C4-2B (cell line): ENCODE measurements around the gene RAB31.

Source experiments
- H3K27ac ChIP-seq: fragments of 450-650 bp; 2 replicates; pipeline ENCODE4 v1.5.1; 2017
- ZFX ChIP-seq: fragments of 450-650 bp; IDR thresholded peaks from 2 replicates; pipeline ENCODE4 v1.6.1; 2017
- TF ChIP-seq, protein P1 (sequence below): fragments of 450-650 bp; conservative IDR thresholded peaks from 2 replicates; pipeline ENCODE4 v1.5.1; 2017; ENCODE audit warnings: mild to moderate bottlenecking

The RAB31 gene

DNA sequence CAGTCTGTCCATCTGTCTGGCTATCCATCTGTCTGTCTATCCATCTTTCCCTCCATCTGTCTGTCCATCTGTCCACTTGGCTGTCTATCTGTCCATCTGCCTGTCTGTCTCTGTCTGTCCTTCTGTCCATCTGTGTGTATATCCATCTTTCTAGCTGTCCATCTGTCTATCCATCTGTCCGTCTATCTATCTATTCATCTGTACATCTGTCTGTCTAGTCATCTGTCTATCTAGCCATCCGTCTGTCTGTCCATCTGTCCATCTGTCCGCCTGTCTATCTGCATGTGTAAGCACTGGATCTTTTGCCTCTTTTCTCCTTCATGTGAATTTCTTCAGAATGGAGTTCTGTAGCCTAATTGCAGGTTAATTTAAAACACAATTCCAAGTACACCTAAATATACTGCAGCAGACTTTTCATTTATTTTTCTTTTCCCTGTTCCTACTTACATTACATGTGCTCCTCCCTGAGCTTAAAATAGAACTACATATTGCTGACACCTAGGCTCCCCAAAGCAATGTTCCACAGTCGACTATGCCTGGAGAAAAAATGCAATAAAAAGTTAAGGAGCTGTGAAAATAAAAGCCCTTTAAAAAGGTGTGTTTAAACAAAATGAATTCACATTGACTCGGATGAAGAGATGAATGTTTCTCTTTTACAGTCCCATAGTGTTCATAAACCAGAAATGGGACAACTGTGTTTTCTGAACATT is 140.2 kb downstream of the RAB31 start:
- no peak overlapping the region for H3K27ac ChIP-seq
- TF ChIP-seq ZFX, result no peak
- TF ChIP-seq, protein P1, sequence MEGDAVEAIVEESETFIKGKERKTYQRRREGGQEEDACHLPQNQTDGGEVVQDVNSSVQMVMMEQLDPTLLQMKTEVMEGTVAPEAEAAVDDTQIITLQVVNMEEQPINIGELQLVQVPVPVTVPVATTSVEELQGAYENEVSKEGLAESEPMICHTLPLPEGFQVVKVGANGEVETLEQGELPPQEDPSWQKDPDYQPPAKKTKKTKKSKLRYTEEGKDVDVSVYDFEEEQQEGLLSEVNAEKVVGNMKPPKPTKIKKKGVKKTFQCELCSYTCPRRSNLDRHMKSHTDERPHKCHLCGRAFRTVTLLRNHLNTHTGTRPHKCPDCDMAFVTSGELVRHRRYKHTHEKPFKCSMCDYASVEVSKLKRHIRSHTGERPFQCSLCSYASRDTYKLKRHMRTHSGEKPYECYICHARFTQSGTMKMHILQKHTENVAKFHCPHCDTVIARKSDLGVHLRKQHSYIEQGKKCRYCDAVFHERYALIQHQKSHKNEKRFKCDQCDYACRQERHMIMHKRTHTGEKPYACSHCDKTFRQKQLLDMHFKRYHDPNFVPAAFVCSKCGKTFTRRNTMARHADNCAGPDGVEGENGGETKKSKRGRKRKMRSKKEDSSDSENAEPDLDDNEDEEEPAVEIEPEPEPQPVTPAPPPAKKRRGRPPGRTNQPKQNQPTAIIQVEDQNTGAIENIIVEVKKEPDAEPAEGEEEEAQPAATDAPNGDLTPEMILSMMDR, result no peak

DNA sequence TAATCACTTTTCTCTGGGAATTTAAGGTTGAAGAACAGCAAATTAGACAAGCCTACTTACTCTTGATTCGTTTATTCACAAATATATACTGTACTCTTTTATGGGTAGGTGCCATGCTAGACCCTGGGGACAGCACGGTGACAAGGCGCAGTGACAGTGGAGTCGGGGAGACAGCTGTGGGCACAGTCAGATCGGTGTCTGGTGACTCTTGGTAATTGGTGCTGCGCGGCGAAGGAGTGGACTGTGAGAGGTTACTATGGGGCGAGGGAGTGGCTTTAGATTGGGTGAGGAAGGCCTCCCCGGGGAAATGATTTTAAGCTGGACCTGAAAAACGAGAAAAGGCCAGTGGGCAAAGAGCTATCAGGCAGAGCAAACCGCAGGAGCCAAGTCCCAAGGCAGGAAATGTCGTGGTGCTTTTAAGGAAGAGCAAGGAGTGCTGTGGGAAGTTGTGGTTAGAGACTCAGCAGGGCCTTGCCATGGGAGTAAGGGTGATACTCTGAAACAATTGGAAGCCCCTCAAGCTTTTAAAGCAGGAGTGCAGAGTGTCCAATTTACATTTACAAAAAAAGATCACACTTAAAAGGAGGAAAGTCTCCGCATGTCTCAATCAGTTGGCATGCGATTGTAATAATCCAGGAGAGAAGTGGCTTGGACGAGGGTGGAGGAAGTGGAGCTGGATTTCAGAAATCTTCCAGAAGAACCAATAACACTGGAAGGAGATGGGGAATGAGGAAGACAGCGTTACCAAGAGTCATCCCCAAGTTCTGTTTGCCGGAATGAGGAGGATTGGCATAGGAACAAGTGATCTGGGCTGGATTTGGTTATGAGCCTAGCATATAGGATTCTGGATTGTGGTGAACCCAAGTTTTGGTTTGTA is 141.5 kb downstream of the RAB31 start:
- H3K27ac ChIP-seq, result peak overlapping the region; percentile 8
- TF ChIP-seq, protein P1, result no peak
- no peak for TF ChIP-seq ZFX

DNA sequence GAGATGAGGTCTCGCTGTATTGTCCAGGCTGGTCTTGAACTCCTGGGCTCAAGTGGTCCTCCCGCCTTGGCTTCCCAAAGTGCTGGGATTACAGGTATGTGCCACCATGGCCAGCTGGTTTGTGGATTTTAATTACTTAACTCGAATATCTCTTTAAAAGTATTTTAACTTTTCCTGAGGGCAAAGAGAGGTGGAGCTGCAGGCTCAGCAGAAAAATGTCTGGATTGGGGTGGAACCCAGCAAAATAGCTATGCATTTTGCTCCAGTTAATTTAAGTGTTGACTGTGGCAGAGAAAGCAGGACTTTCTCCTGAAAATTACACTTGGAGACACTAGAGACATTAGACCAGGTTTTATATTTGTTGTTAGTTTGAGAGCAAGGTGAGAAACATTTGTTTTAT is 142.2 kb downstream of the RAB31 start:
- H3K27ac ChIP-seq, result no peak overlapping the region
- no peak for TF ChIP-seq ZFX
- TF ChIP-seq, protein P1, result no peak

DNA sequence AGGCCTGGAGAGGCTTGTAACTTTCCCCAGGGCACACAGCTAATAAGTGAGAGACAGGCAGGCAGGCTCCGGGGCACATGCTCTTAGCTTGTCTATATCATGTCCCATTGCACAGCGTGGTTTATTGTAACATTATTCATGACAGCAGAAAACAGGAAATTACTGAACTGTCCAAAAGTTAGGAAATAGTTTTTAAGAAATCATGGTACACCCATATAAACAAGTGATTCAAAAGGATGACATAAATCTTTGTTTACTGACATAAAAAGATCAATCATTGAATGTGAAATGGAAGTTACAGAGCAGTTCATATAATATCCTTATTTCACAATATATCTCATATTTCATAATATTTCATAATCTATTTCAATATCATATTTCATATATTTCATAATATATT is 143.4 kb downstream of the RAB31 start:
- H3K27ac ChIP-seq, result no peak overlapping the region

DNA sequence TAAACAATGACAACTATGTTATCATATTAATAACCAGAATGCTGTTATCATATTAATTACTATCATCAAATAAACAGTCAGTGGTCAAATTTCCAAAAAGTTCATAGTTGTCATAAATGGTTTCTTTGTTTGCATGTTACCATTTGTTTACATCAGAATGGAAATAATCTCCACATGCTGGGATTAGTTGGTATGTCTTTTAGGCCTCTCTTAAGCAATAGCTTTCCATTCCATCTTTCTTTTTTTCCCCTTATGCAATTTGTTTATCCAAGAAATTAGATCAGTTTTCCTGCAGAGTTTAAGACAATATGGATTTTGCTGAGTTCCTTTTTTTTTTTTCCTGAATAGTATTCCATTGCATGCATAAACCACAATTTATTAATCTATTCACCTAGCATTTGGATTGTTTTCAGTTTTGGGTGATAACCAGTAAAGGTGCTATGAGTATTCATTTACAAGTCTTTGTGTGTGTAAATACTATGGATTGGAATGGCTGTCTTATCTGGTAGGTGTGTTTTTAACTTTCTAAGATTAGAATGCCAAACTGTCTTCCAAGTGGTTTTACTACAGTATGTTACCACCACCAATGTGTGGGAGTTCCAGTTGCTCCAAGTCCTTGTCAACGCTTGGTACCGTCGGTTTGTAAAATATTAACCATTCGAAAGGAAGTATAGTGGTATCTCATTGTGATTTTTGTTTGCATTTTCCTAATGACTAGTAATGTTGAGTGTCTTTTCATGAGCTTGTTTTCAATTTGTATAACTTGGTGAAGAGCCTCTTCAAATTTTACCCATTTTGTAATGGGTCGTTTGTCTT is 144.4 kb downstream of the RAB31 start:
- TF ChIP-seq, protein P1, result no peak
- no peak for TF ChIP-seq ZFX
- H3K27ac ChIP-seq, result no peak overlapping the region

More for the DNA sequence above, 143.4 kb downstream of the RAB31 start:
- no peak for TF ChIP-seq ZFX
- TF ChIP-seq, protein P1, result no peak

DNA sequence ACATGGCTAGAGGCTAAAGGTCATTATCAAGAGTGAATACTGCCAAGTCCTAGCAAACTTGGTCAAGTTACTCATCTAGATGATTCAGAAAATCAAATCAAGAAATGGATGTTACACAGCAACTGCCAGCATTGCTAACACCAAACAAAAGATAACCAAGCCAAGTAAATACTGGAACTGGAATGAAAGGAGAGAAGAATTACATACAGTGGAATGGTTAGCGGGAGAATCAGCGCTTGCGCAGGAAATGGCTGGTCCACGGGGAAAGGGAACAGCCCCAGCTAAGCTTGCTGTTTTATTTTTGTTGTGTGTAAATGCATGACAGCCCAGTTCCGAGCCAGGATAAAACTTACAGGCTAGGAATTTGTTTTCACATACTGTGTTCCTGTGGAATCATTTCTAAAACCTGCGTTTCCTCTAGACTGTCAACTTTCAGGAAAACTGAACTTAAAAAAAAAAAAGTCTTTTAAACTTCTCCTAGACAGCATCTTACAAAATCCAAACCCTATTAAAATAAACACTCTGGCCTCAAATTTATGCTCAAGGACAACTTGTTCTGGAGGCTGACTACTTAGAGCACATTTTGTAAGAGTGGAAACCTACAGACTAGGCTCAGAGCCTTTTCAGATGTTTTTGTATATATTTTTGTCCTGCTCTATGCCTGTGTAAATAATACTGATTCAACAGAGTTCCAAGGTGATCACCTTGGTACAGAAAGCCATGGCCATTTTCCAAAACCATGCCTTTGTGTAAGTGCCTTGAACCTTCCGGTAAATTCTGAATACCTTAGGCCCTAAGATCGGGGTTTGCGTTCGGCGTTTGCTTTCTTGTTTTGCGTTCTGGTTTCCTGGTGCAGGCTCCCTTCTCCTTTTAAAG is 146.9 kb downstream of the RAB31 start:
- TF ChIP-seq ZFX, result no peak
- TF ChIP-seq, protein P1, result no peak
- H3K27ac ChIP-seq, result peak overlapping the region; percentile 21; the same call in 1 of the 2 replicates
